SK-N-SH (cell line): ENCODE results near the gene TULP4.

Source experiments
- POLR2AphosphoS5 ChIP-seq: IDR thresholded peaks from 2 replicates; pipeline ENCODE4 v1.6.1; 2012; ENCODE audit warnings: low read depth, low read length
- TF ChIP-seq, protein P1 (sequence below): fragments of 200-600 bp; sonication (generic); IDR thresholded peaks from 2 replicates; pipeline ENCODE4 v1.6.1; 2017; ENCODE audit warnings: antibody characterized with exemption, mild to moderate bottlenecking, moderate library complexity
- TF ChIP-seq, protein P2 (sequence below): IDR thresholded peaks from 2 replicates; pipeline ENCODE4 v1.6.1; 2012; ENCODE audit warnings: mild to moderate bottlenecking, low read depth, low read length, moderate library complexity
- TF ChIP-seq, protein P3 (sequence below): fragments of 150-350 bp; IDR thresholded peaks from 2 replicates; pipeline ENCODE4 v1.6.1; 2017; ENCODE audit warnings: antibody characterized with exemption, low read length, low read depth, borderline replicate concordance
- TF ChIP-seq, protein P4 (sequence below): IDR thresholded peaks from 2 replicates; pipeline ENCODE4 v1.4.0; 2012; ENCODE audit warnings: low read depth

DNA sequence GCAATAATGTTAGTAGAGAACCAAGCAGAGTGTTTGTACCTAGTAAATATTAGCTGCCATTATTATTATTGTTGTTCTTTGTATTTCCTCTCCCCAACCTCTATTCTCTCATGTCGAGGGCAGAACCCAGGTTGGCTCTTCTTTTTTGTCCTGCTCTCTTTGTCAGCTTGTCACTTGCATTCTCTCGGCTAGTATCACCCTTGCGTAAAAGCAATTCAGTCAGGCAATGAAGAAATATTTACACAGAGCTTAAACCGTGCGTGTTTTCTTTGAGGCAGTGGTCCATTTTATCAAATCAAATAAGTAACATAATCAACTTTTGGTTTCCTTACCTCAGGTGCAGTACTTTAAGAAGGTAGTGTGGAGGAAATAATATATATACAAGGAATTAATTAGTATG, 83.9 kb downstream of the TULP4 start:
- TF ChIP-seq, protein P1, sequence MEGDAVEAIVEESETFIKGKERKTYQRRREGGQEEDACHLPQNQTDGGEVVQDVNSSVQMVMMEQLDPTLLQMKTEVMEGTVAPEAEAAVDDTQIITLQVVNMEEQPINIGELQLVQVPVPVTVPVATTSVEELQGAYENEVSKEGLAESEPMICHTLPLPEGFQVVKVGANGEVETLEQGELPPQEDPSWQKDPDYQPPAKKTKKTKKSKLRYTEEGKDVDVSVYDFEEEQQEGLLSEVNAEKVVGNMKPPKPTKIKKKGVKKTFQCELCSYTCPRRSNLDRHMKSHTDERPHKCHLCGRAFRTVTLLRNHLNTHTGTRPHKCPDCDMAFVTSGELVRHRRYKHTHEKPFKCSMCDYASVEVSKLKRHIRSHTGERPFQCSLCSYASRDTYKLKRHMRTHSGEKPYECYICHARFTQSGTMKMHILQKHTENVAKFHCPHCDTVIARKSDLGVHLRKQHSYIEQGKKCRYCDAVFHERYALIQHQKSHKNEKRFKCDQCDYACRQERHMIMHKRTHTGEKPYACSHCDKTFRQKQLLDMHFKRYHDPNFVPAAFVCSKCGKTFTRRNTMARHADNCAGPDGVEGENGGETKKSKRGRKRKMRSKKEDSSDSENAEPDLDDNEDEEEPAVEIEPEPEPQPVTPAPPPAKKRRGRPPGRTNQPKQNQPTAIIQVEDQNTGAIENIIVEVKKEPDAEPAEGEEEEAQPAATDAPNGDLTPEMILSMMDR = no peak
- TF ChIP-seq, protein P2, sequence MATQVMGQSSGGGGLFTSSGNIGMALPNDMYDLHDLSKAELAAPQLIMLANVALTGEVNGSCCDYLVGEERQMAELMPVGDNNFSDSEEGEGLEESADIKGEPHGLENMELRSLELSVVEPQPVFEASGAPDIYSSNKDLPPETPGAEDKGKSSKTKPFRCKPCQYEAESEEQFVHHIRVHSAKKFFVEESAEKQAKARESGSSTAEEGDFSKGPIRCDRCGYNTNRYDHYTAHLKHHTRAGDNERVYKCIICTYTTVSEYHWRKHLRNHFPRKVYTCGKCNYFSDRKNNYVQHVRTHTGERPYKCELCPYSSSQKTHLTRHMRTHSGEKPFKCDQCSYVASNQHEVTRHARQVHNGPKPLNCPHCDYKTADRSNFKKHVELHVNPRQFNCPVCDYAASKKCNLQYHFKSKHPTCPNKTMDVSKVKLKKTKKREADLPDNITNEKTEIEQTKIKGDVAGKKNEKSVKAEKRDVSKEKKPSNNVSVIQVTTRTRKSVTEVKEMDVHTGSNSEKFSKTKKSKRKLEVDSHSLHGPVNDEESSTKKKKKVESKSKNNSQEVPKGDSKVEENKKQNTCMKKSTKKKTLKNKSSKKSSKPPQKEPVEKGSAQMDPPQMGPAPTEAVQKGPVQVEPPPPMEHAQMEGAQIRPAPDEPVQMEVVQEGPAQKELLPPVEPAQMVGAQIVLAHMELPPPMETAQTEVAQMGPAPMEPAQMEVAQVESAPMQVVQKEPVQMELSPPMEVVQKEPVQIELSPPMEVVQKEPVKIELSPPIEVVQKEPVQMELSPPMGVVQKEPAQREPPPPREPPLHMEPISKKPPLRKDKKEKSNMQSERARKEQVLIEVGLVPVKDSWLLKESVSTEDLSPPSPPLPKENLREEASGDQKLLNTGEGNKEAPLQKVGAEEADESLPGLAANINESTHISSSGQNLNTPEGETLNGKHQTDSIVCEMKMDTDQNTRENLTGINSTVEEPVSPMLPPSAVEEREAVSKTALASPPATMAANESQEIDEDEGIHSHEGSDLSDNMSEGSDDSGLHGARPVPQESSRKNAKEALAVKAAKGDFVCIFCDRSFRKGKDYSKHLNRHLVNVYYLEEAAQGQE = no peak
- TF ChIP-seq, protein P3, sequence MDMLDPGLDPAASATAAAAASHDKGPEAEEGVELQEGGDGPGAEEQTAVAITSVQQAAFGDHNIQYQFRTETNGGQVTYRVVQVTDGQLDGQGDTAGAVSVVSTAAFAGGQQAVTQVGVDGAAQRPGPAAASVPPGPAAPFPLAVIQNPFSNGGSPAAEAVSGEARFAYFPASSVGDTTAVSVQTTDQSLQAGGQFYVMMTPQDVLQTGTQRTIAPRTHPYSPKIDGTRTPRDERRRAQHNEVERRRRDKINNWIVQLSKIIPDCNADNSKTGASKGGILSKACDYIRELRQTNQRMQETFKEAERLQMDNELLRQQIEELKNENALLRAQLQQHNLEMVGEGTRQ = no peak
- TF ChIP-seq, protein P4, sequence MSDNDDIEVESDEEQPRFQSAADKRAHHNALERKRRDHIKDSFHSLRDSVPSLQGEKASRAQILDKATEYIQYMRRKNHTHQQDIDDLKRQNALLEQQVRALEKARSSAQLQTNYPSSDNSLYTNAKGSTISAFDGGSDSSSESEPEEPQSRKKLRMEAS = no peak
- TF ChIP-seq POLR2AphosphoS5 = no peak
